ENCODE results near the gene DAPK1.

The DAPK1 gene

DNA sequence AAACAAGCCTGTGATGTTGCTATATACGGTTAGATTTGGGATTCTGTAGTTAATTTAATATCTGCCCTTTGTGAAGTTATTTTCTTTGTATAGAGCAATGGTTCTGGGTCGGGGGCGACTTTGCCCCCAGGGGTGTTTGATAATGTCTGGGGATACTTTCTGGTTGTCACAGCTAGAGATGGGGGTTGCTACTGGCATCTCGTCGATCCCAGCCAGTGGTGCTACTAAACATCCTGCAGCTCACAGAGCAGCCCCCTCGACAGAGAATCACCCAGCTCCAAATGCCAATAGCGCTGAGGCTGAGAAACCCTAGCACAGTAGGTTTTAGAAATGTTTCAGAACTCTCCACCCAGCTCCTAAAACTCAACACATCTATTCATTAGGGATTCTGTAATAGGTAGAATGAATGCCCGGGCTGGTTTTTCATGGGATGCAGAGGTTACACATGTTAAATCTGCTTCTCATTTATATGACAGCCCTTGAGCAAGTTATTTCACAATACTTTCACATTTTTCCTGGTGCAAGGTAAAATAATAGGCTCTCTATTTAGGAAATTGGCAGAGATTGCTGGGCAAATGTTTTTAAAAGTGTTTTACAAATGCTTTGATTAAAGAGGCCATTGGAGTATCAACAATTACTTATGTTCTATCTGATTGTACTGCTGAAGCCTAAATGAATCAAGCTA is 153.1 kb downstream of the DAPK1 start:
- DNase-seq: no peak

GRCh38 chr9:87651431-87651830 is 153.8 kb downstream of the DAPK1 start:
- no peak for DNase-seq

GRCh38 chr9:87653941-87654340 is 156.3 kb downstream of the DAPK1 start:
- no peak for DNase-seq

GRCh38 chr9:87655731-87656130 is 158.1 kb downstream of the DAPK1 start:
- DNase-seq: no peak

- no peak for DNase-seq
These were observed 158.8 kb downstream of the DAPK1 start for GRCh38 chr9:87656485-87656884.

- no peak for DNase-seq
These were observed 159.5 kb downstream of the DAPK1 start for GRCh38 chr9:87657190-87657589.

- DNase-seq: no peak
These were observed 160.2 kb downstream of the DAPK1 start for GRCh38 chr9:87657893-87658292.

GRCh38 chr9:87658511-87658910 is 160.8 kb downstream of the DAPK1 start:
- no peak for DNase-seq

DNA sequence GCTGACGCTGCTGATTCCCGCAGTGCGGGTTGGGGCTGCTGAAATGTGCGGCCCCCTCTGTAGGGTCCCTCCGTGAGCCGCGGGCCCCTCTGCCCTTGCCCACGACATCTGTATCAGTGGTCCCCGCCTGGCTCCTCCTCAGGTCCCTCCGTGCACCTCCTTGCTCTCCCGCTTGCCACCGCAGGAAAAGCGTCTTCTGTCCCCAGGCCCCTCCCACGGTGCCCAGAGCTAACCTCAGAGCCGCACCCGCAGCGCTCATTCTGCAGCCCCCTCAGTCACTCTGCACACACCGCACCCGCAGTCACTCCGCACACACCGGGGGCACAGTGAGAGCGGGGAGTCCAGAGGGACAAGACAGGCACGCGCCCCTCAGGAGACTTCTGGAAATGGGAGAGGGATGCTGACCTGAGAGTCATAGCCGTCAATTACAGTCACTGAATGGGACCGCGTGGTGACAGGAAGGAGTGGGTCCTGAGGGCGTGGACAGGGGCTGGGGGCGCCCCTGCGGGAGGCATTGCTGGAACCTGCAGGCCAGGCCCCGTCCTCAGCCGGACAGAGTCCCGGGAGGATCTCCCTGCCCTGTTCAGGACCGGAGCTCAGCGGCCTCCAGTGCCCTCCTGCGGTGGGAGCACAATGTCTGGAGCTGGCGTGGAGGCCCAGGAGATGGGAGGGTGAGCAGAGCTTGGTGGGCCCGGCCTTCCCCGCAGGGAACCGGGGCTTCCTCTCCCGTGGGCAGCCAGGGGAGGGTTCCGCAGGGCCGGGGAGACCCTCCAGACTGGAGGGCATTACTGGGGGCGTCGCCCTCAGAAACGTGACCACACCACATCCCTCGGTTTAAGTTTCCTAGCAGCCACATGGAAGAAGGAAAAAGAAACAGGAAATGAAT is 162.1 kb downstream of the DAPK1 start:
- no peak for DNase-seq

DNA sequence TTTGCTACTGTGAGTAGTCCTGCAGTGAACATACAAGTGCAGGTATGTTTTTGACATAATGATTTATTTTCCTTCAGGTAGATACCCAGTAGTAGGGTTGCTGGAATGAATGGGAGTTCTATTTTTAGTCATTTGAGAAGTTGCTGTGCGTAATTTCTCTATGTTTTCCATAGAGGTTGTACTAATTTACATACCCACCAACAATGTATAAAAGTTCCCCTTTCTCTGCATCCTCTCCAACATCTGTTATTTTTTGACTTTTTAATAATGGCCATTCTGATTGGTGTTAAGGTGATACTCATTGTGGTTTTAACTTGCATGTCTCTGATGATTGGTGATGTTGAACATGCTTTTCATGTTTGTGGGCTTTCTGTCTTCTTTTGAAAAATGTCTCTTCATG is 163.6 kb downstream of the DAPK1 start:
- no peak for DNase-seq

- peak; percentile 43 to 74 for DNase-seq
These were observed 165.3 kb downstream of the DAPK1 start for GRCh38 chr9:87662808-87663528.

- no peak for DNase-seq
These were observed 165.9 kb downstream of the DAPK1 start for GRCh38 chr9:87663556-87663955.

DNA sequence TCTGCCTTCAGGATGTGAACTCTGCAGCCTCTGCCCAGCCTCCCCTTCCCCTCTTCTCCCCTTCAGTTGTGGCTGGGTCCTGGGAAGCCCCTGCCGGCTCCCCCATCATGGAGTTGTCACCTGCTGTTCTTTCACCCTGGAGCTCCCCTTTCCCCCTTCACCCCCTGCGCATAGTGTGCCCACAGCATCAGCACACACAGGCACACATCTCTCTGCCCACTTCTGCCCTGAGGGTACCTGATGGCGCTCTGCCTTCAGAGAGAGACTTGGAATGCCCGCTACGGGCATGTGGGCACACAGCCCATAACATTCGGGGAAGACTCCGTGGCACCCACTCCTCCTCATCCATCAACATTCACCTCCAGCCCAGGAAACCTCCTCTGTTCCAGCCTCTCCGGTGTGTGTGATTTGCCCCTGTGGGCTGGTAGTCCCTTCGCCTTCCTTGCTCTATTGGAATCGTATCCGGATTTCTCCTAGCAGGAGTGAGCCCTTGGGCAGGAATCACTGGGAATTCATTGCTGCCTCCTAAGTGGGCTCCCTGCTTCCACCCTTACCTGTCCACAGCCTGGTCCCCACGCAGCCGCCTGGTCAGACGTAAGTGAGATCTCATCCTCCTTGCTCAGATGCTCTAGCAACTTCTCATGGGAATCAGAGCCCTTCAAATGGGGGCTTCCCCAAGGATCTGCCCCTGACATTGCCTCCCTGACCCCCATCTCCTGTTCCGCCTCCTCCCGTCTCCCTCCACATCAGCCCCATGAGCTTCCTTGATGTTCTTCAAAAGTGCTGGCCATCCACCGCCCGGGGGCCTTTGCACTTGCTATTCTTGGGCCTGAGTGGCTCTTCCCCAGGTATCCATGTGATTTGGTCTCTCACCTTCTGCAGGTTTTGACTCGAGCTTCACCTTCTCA is 166.7 kb downstream of the DAPK1 start:
- DNase-seq: no peak

- DNase-seq: no peak
These were observed 167.8 kb downstream of the DAPK1 start for GRCh38 chr9:87665505-87665904.

- DNase-seq: no peak
These were observed 169.6 kb downstream of the DAPK1 start for GRCh38 chr9:87667164-87667738.

DNA sequence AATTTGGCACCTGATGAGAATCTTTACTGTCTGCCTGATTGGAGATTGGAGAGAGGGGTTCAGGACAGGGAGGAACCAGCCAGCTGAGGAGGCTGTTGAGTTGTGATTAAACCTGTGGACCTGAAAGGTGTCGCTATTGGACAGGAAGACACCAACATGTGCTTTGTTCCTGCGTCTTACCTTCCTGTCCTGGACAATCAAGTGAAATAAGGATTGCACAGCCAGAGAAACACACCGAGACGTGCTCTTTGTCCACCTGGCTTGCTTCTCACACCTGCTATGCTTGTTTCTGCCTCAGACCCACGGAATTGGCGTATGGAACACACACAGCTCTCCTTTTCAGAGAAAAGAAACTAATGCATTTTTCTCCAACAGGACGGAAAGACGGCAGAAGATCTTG is 170.6 kb downstream of the DAPK1 start:
- no peak for DNase-seq

DNA sequence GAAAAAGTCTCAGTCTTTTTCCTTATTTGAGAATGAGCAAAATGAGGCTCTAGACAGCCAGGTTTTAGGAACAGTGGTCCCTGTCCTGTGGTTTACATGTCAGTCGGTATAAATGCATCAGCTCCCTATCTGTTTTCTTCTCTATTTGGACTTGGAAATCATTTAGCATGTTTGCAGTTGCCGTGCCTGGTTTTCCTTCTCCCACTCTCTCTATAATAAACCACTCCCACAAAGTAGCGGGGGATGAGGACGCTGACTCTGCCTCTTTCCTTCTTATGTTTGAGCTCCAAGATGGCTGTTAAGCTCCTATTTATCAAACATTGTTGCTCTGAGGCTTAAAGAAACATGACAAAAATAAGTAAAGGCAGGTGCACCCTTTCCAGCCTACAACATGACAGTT is 171.1 kb downstream of the DAPK1 start:
- no peak for DNase-seq

GRCh38 chr9:87670572-87671264 is 173.1 kb downstream of the DAPK1 start:
- DNase-seq: no peak

DNA sequence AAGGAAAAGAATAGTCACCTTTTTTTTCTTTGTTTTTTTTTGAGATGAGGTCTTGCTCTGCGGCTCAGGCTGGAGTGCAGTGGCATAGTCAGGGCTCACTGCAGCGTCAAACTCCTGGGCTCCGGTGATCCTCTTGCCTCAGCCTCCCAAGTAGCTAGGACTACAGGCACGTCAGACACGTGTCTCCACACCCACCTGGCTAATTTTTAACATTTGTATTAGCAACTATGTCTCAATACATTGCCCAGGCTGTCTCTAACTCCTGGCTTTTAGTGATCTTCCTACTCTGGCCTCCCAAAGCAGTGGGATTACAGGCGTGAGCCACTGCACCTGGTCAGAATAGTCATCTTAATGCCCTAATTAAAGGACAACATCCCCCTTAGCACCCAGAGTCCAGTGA is 173.8 kb downstream of the DAPK1 start:
- DNase-seq: no peak

- no peak for DNase-seq
These were observed 174.3 kb downstream of the DAPK1 start for GRCh38 chr9:87671925-87672324.

DNA sequence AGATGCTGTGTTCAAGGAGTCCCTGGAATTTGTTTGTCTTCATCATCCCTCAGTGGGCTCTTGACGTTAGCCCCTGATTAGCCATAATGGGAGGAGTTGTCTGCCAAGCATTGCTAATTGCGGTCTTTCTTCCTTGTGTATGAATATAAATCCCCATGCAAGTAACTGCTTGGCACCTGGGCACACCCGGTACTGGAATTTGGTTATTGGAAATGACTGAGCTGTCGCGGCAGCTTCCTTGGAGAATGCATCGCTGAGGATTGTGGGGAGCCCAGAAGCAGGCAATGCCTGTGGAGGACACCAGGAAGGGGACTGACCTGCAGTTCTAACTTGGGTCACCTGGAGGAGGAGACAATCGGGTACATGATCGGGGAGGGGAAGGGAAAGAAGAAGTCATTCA is 174.9 kb downstream of the DAPK1 start:
- DNase-seq: no peak

Data from SW 1271 (cell line).